Measurements from ENCODE around the gene AP1S1. TPM values are rescaled to one million over a fixed set of nuclear protein-coding genes. Genes with fewer than 3 reads are reported as not detected.

The AP1S1 gene
- total and polyA plus RNA-seq, 2 donors (not counting 1 experiment from before 2014, with no cell fraction given) = 10.3 to 16.3 TPM

DNA sequence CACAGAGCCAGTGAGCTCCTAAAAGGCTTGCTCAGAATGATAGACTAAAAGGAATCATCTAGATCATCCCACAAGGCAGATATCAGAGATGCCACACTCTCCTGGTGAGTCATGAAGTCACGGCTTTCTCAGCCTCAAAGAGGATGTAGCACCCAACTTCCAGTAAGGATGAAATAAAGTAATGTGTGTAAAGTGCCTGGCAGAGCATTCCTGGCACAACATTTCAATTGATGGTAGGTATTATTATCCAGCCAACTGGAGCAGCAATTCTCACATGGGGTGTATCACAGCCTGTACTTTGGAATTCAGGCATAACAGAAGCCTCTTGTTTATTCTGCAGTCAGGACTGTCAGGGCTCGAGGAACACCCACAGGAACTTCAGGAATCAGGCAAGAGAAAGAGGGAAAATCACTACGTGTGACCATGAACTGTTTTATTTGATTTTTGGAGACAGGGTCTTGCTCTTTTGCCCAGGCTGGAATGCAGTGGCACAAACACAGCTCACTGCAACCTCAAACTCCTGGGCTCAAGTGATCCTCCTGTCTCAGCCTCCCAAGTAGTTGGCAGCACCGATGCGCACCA is 31.1 kb downstream of the AP1S1 start:
- TF ChIP-seq, protein P1, sequence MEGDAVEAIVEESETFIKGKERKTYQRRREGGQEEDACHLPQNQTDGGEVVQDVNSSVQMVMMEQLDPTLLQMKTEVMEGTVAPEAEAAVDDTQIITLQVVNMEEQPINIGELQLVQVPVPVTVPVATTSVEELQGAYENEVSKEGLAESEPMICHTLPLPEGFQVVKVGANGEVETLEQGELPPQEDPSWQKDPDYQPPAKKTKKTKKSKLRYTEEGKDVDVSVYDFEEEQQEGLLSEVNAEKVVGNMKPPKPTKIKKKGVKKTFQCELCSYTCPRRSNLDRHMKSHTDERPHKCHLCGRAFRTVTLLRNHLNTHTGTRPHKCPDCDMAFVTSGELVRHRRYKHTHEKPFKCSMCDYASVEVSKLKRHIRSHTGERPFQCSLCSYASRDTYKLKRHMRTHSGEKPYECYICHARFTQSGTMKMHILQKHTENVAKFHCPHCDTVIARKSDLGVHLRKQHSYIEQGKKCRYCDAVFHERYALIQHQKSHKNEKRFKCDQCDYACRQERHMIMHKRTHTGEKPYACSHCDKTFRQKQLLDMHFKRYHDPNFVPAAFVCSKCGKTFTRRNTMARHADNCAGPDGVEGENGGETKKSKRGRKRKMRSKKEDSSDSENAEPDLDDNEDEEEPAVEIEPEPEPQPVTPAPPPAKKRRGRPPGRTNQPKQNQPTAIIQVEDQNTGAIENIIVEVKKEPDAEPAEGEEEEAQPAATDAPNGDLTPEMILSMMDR (IDR thresholded peaks at IDR 0.05) = no peak
- TF ChIP-seq EZH2 (IDR thresholded peaks at IDR 0.05; ENCODE audit: borderline replicate concordance, insufficient read depth, low read depth, low read length, poor library complexity, severe bottlenecking) = no peak
- no peak overlapping the region for H3K4me3 Mint-ChIP-seq
- Histone ChIP-seq H3K9me3 (ENCODE audit: control extremely low read depth in 1 of 3, control insufficient read depth in 2 of 3, insufficient read depth in 1 of 3, low read length in 2 of 3) (no peaks in the 10 kb centered on the region), H2AFZ (ENCODE audit: insufficient read depth, low read depth, low read length, poor library complexity, severe bottlenecking) (no peak overlapping the region), H3K79me2 (ENCODE audit: control insufficient read depth, insufficient read depth, low read length) (no peaks in the 10 kb centered on the region), H3K4me1 (ENCODE audit: control insufficient read depth in 2 of 2, insufficient read depth in 2 of 2, low read length in 2 of 2) (peaks cover 0 to 2% of the 10 kb centered on the region in 2 donors), H3K4me2 (replicated peaks; ENCODE audit: low read depth, low read length, poor library complexity, severe bottlenecking) (no peak overlapping the region), H3K4me3 (ENCODE audit: control extremely low read depth in 1 of 5, extremely low read depth in 1 of 5, insufficient read depth in 1 of 5, low read depth in 2 of 5, low read length in 4 of 5) (no peak overlapping the region), H3K36me3 (replicated peaks in 1 of 2; ENCODE audit: control extremely low read depth in 1 of 2, control insufficient read depth in 1 of 2, extremely low read depth in 1 of 2, insufficient read depth in 2 of 2, low read length in 1 of 2) (no peaks in the 10 kb centered on the region), H3K27ac (ENCODE audit: low read length in 2 of 2) (no peak overlapping the region), H3K27me3 (replicated peaks in 1 of 4; ENCODE audit: control extremely low read depth in 1 of 4, control insufficient read depth in 3 of 4, insufficient read depth in 4 of 4, low read length in 3 of 4) (peaks cover 0 to 26% (median 7%) of the 10 kb centered on the region in 4 experiments), H4K20me1 (ENCODE audit: control insufficient read depth, insufficient read depth, low read length, poor library complexity, severe bottlenecking) (no peaks in the 10 kb centered on the region), H3K9ac (ENCODE audit: low read length) (no peak overlapping the region)
- H3K27me3 Mint-ChIP-seq = peaks cover 35% of the 10 kb centered on the region
- H3K9me3 Mint-ChIP-seq (ENCODE audit: insufficient read depth) = no peaks in the 10 kb centered on the region
- intact Hi-C loops (cut with micrococcal nuclease) = no loop called here
- no peak for ATAC-seq (ENCODE audit: low read depth)
- H3K27ac Mint-ChIP-seq = no peak overlapping the region
- no peak for DNase-seq
- WGBS (ENCODE audit: insufficient coverage) = 33% methylated on average over 2 of the region's 5 CpGs
- ChIA-PET CTCF (interaction anchor here (1.2 kb wide), 1 partner anchor 41 kb away, joined by 4 read pairs; no protein-coding TSS in a partner anchor), POLR2A (interaction anchor here (0.6 kb wide), 1 partner anchor 77 kb away, joined by 3 read pairs; no protein-coding TSS in a partner anchor)
- peaks cover 10% of the 10 kb centered on the region for H3K4me1 Mint-ChIP-seq

DNA sequence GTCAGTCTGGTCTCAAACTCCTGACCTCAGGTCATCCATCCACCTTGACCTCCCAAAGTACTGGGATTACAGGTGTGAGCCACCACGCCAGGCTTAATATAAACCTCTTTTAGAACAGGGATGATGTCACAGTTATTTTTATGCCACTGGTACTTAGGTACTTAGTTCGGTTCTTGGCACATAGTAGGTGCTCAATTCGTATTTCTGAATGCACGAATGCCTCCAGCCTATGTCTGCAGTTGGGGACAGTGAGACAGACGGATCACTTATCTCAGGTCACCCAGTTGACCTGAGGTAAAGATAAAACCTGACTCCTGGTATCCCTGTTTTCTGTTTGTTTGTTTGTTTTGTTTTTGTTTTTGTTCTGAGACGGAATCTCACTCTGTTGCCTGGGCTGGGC is 31.9 kb downstream of the AP1S1 start:
- 82% methylated on average over 5 of the region's 6 CpGs for WGBS (ENCODE audit: insufficient coverage)
- POLR2A ChIA-PET = interaction anchor here (1.5 kb wide), 1 partner anchor 12 kb away, joined by 6 read pairs; no protein-coding TSS in a partner anchor
- Histone ChIP-seq H2AFZ (ENCODE audit: insufficient read depth, low read depth, low read length, poor library complexity, severe bottlenecking) (no peak overlapping the region), H3K36me3 (replicated peaks in 1 of 2; ENCODE audit: control extremely low read depth in 1 of 2, control insufficient read depth in 1 of 2, extremely low read depth in 1 of 2, insufficient read depth in 2 of 2, low read length in 1 of 2) (no peaks in the 10 kb centered on the region), H3K4me3 (ENCODE audit: control extremely low read depth in 1 of 5, extremely low read depth in 1 of 5, insufficient read depth in 1 of 5, low read depth in 2 of 5, low read length in 4 of 5) (no peak overlapping the region), H3K4me2 (replicated peaks; ENCODE audit: low read depth, low read length, poor library complexity, severe bottlenecking) (no peak overlapping the region), H4K20me1 (ENCODE audit: control insufficient read depth, insufficient read depth, low read length, poor library complexity, severe bottlenecking) (no peaks in the 10 kb centered on the region), H3K27ac (ENCODE audit: low read length in 2 of 2) (no peak overlapping the region), H3K4me1 (ENCODE audit: control insufficient read depth in 2 of 2, insufficient read depth in 2 of 2, low read length in 2 of 2) (no peaks in the 10 kb centered on the region), H3K27me3 (replicated peaks in 1 of 4; ENCODE audit: control extremely low read depth in 1 of 4, control insufficient read depth in 3 of 4, insufficient read depth in 4 of 4, low read length in 3 of 4) (peaks cover 0 to 18% (median 6%) of the 10 kb centered on the region in 4 experiments), H3K79me2 (ENCODE audit: control insufficient read depth, insufficient read depth, low read length) (no peaks in the 10 kb centered on the region), H3K9ac (ENCODE audit: low read length) (no peak overlapping the region), H3K9me3 (ENCODE audit: control extremely low read depth in 1 of 3, control insufficient read depth in 2 of 3, insufficient read depth in 1 of 3, low read length in 2 of 3) (no peaks in the 10 kb centered on the region)
- H3K27ac Mint-ChIP-seq = no peak overlapping the region
- no peak for ATAC-seq (ENCODE audit: low read depth)
- TF ChIP-seq, protein P1 (IDR thresholded peaks at IDR 0.05) = no peak
- no peak for TF ChIP-seq EZH2 (IDR thresholded peaks at IDR 0.05; ENCODE audit: borderline replicate concordance, insufficient read depth, low read depth, low read length, poor library complexity, severe bottlenecking)
- CTCF ChIA-PET = interaction anchor here (1.7 kb wide), 1 partner anchor 58 kb away, joined by 5 read pairs; no protein-coding TSS in a partner anchor
- peaks cover 28% of the 10 kb centered on the region for H3K27me3 Mint-ChIP-seq
- H3K4me1 Mint-ChIP-seq = peaks cover 4% of the 10 kb centered on the region
- no peaks in the 10 kb centered on the region for H3K9me3 Mint-ChIP-seq (ENCODE audit: insufficient read depth)
- no peak overlapping the region for H3K4me3 Mint-ChIP-seq
- intact Hi-C loops (cut with micrococcal nuclease) = no loop called here
- DNase-seq = no peak
